Fibroblast of skin of abdomen (primary cell): ENCODE results near the gene RPS6KC1.
"Not testable (repeated sequence)": the region's sequence is repeated elsewhere in the genome, so short reads cannot be mapped to it uniquely, and the experiment has no call there.

ENCODE experiments used
- DNase-seq: peaks from one replicate; pipeline ENCODE4 v3.0.0-alpha.2; 2013

Gene RPS6KC1

GRCh38 chr1:213291526-213291925, 240.5 kb downstream of the RPS6KC1 start:
- no peak for DNase-seq

DNA sequence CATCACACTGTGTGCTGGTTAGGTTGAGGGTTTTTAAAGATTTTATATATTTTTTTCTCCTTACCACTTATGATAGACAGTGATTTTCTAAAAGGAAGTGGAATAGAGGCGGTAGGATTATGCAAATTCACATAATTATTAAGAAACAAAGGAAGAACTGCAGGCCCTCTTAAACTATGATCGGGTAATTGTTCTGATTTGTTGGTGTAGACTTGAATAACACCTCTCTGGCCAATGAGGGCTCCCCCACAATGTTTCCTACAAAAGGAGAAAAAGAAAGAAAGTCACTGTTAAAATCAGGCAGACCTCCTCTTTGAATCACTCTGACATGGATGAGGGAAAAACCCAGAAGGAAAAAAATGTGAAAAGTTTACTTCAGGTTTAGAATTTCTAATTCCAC, 241.6 kb downstream of the RPS6KC1 start:
- DNase-seq = no peak

DNA sequence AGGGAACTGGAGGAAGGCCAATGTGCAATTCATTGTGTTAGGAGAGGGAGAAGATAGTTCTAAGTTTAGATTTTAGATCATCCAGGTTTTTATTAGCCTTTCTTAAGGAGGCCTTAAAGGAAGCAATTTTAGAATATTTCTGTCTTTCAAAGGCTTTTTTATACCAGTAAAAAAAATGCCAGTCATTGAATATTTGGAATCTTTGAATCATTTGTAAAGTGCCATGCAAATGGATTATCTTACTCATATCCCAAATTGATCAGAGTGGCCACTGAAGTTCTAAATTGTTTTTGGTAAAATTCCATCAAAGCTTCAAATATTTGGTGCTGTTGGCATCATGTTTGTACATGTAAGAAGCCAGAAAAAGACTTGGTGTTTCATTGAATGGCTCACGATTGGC, 244.8 kb downstream of the RPS6KC1 start:
- DNase-seq = no peak

GRCh38 chr1:213296558-213296957, 245.5 kb downstream of the RPS6KC1 start:
- peak; percentile 48 for DNase-seq

GRCh38 chr1:213297021-213297420, 246.0 kb downstream of the RPS6KC1 start:
- DNase-seq = no peak

GRCh38 chr1:213300433-213300832, 249.4 kb downstream of the RPS6KC1 start:
- no peak for DNase-seq

DNA sequence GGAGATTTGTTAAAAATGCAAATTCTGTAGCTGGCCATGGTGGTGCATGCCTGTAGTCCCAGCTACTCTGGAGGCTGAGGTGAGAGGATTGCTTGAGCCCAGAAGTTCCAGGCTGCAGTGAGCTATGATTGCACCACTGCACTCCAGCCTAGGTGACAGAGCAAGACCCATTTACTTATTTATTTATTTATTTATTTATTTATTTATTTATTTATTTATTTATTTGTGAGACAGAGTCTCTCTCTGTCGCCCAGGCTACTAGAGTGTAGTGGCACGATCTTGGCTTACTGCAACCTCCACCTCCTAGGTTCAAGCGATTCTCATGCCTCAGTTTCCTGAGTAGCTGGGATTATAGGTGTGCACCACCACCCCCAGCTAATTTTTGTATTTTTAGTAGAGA, 250.5 kb downstream of the RPS6KC1 start:
- DNase-seq = not testable (repeated sequence)

DNA sequence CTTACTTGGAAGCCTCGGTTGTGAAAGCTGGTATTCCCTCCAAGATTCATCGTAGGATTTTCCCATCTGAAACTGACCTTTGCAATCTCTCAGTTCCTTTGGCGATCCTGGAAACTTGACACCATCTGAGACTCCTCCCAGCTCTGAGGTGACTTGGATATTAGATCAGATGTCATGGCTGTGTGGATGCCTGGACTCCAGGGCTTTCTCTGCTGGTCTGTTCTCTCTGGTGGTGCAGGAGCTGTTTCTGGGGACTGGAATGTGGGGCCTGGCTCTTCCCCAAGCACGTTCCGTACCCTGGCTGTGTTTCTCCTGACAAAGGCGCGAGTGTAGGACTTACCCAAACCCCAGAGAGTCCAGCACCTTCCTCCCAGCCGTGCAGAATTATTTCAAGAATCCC, 252.2 kb downstream of the RPS6KC1 start:
- DNase-seq = peak; percentile 64

DNA sequence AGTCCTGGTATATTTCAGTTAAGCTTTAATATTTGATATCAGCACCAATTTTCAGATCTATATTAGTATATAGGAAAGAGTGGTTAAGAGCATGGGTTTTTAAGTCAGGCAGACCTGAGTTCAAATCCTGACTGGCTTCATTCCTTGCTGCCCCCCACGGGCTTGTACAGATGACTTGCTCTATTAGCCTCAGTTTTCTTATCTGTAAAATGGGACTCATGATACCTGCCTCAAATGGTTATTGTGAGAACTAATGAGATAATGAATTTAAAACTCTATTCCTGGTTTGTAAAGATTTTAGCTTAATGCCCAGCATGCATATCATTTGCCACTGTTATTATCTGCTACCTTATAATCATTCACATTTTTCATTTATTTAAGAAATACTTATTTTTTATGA, 264.5 kb downstream of the RPS6KC1 start:
- DNase-seq = no peak

GRCh38 chr1:213318458-213318857, 267.4 kb downstream of the RPS6KC1 start:
- not testable (repeated sequence) for DNase-seq

DNA sequence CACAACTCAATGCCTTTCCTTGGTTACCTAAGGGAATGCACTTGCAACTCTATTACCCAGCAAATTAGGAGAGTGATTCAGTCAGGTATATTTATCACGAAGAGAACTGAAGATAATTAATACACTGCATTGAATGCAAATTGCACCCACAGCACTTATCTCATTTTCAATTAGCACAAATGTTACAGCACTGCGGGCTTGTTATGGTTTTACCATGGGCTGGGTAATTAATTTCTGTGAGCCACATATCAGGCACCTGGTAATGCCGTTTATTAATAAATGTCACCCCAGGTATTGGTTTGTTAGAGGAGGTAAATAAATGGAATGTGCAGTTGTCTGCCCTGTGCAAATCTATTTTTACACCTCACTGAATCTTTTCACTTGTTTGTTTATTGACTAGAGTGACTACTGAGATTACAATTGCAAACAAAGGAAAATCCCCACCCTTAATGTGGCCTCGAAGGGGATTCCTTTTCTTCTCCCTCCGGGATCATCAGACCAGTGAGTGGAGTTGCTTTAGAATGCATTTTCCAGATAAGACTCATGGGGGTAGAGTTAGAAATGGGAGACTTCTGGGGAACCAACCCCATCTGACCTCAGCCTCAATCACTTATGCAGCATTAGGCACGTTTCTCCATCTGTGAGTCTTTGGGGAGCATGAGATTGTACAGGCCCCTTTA, 269.3 kb downstream of the RPS6KC1 start:
- no peak for DNase-seq
